HCT116 (cell line): ENCODE results near the gene CACNA2D2.

Source experiments
- CEBPB ChIP-seq: IDR thresholded peaks from 2 replicates; pipeline ENCODE4 v1.6.1; 2012; ENCODE audit warnings: low read depth
- EGR1 ChIP-seq: IDR thresholded peaks from 2 replicates; pipeline ENCODE4 v1.6.1; 2012; ENCODE audit warnings: low read depth
- EZH2 ChIP-seq: fragments of 200-600 bp; sonication (generic); IDR thresholded peaks from 2 replicates; pipeline ENCODE4 v1.6.1; 2017; ENCODE audit warnings: antibody characterized with exemption, mixed run types
- EZH2phosphoT487 ChIP-seq: fragments of 200-600 bp; IDR thresholded peaks from 2 replicates; pipeline ENCODE4 v1.6.1; 2018; ENCODE audit warnings: antibody characterized with exemption, borderline replicate concordance
- POLR2A ChIP-seq: IDR thresholded peaks from 2 replicates; pipeline ENCODE4 v1.7.0; 2011; ENCODE audit warnings: borderline replicate concordance; ENCODE audit not compliant: insufficient read depth, insufficient read length; ENCODE audit errors: extremely low read depth
- POLR2AphosphoS5 ChIP-seq: IDR thresholded peaks from 2 replicates; pipeline ENCODE4 v1.6.1; 2011; ENCODE audit warnings: mild to moderate bottlenecking, low read depth, low read length, moderate library complexity
- RAD21 ChIP-seq: IDR thresholded peaks from 2 replicates; pipeline ENCODE4 v1.6.1; 2012; ENCODE audit warnings: low read depth, mild to moderate bottlenecking
- SIN3A ChIP-seq: IDR thresholded peaks from 2 replicates; pipeline ENCODE4 v1.6.1; 2012; ENCODE audit warnings: low read depth
- SP1 ChIP-seq: IDR thresholded peaks from 2 replicates; pipeline ENCODE4 v1.6.1; 2012; ENCODE audit warnings: low read depth
- SRF ChIP-seq: IDR thresholded peaks from 2 replicates; pipeline ENCODE4 v1.6.1; 2012; ENCODE audit warnings: low read depth
- TCF7L2 ChIP-seq: IDR thresholded peaks from 2 replicates; pipeline ENCODE4 v1.7.0; 2011; ENCODE audit warnings: borderline replicate concordance, inconsistent platforms; ENCODE audit not compliant: insufficient read depth, insufficient read length; ENCODE audit errors: extremely low read depth
- YY1 ChIP-seq: IDR thresholded peaks from 2 replicates; pipeline ENCODE4 v1.6.1; 2011; ENCODE audit warnings: low read length, low read depth, moderate library complexity, mild to moderate bottlenecking; ENCODE audit not compliant: insufficient replicate concordance; ENCODE audit errors: extremely low read depth
- TF ChIP-seq, protein P1 (sequence below), 3 experiments: fragments of 200-600 bp in 1 of 3; sonication (generic) in 1 of 3; IDR thresholded peaks in 2 of 3; conservative IDR thresholded peaks in 1 of 3; 2 replicates each; pipeline ENCODE4 v1.5.1; 2012 to 2017; ENCODE audit warnings: low read depth in 2 of 3, low read length in 2 of 3, antibody characterized with exemption in 1 of 3, borderline replicate concordance in 1 of 3, control low read depth in 1 of 3, mild to moderate bottlenecking in 1 of 3, mixed read lengths in 1 of 3, mixed run types in 1 of 3, moderate library complexity in 1 of 3; ENCODE audit not compliant: insufficient read depth in 1 of 3
- TF ChIP-seq, protein P2 (sequence below): IDR thresholded peaks from 2 replicates; pipeline ENCODE4 v1.6.1; 2012

DNA sequence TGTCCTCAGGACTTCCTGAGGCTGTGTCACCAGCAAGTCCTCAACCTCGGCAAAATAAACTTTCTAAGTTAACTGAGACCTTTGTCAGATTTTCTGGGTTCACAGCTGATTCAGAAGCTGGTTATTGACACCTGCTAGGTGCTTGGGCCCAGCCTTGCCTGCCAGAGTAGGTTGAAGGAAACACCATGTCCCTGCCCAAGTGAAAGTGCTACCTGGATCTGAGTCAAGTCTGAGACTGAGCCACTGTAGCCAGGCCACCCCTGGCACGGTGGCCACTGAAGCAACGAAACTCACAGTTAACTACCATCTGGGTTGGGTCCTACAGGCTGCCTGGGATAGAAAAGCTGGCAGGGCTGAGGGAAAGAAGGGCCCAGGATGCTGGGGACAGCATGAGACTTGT is 189.1 kb downstream of the CACNA2D2 start:
- TF ChIP-seq, protein P1, sequence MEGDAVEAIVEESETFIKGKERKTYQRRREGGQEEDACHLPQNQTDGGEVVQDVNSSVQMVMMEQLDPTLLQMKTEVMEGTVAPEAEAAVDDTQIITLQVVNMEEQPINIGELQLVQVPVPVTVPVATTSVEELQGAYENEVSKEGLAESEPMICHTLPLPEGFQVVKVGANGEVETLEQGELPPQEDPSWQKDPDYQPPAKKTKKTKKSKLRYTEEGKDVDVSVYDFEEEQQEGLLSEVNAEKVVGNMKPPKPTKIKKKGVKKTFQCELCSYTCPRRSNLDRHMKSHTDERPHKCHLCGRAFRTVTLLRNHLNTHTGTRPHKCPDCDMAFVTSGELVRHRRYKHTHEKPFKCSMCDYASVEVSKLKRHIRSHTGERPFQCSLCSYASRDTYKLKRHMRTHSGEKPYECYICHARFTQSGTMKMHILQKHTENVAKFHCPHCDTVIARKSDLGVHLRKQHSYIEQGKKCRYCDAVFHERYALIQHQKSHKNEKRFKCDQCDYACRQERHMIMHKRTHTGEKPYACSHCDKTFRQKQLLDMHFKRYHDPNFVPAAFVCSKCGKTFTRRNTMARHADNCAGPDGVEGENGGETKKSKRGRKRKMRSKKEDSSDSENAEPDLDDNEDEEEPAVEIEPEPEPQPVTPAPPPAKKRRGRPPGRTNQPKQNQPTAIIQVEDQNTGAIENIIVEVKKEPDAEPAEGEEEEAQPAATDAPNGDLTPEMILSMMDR (IDR thresholded peaks at IDR 0.05 in 2 of 3, conservative IDR thresholded peaks at IDR 0.05 in 1 of 3; ENCODE audit: borderline replicate concordance in 1 of 3, insufficient read depth in 1 of 3, low read depth in 2 of 3, low read length in 2 of 3), result no peak
- TF ChIP-seq EGR1 (no peak), POLR2AphosphoS5 (no peak), SRF (no peak), SP1 (no peak), YY1 (no peak), EZH2 (no peak), TCF7L2 (no peak), SIN3A (no peak), RAD21 (no peak), POLR2A (no peak), EZH2phosphoT487 (no peak), CEBPB (no peak)
- TF ChIP-seq, protein P2, sequence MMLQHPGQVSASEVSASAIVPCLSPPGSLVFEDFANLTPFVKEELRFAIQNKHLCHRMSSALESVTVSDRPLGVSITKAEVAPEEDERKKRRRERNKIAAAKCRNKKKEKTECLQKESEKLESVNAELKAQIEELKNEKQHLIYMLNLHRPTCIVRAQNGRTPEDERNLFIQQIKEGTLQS, result no peak
